H1 (cell line): ENCODE measurements around the gene RAB11FIP5. TPM values are rescaled to one million over a fixed set of nuclear protein-coding genes. Genes with fewer than 3 reads are reported as not detected.

ENCODE experiments used
- CTCF ChIA-PET: fragments of 300-600 bp; sonication (Branson Sonifier 250); formaldehyde crosslinking; loops from one replicate; lab custom pipeline; 2021; ENCODE audit not compliant: partially characterized antibody; lab: Charles Lee
- POLR2A ChIA-PET: fragments of 300-600 bp; sonication (Branson Sonifier 250); formaldehyde crosslinking; loops from one replicate; lab custom pipeline; 2021; ENCODE audit warnings: inconsistent platforms; ENCODE audit not compliant: partially characterized antibody; lab: Charles Lee
- DNase-seq, 2 experiments: peaks; one replicate each; pipeline versions ENCODE4 v3.0.0 to v3.0.0-alpha.2; 2010 to 2022; ENCODE audit warnings: low spot score in 2 of 2, low read depth in 1 of 2, mixed read lengths in 1 of 2
- FAIRE-seq: peaks from 2 replicates; lab custom pipeline; 2011; peaks lifted over from hg19 to GRCh38; lab: Jason Lieb, UNC
- H2AFZ ChIP-seq: 2 replicates; pipeline ENCODE4 v1.8.1; 2012; ENCODE audit warnings: low read length, inconsistent platforms
- H2AK5ac ChIP-seq: 2 replicates; pipeline ENCODE4 v1.6.1; 2013; ENCODE audit warnings: low read depth, low read length
- H2BK120ac ChIP-seq: replicated peaks from 2 replicates; pipeline ENCODE3; 2013; ENCODE audit warnings: low read depth, low read length, inconsistent platforms
- H2BK12ac ChIP-seq: 2 replicates; pipeline ENCODE4 v1.6.1; 2013; ENCODE audit warnings: low read depth, low read length
- H2BK15ac ChIP-seq: 2 replicates; pipeline ENCODE4 v1.6.1; 2013; ENCODE audit warnings: low read length
- H2BK20ac ChIP-seq: 2 replicates; pipeline ENCODE4 v1.6.1; 2013; ENCODE audit warnings: low read length
- H2BK5ac ChIP-seq: 2 replicates; pipeline ENCODE4 v1.6.1; 2013; ENCODE audit warnings: low read depth, low read length
- H3K14ac ChIP-seq: 2 replicates; pipeline ENCODE4 v1.6.1; 2013; ENCODE audit warnings: inconsistent platforms; ENCODE audit not compliant: insufficient read length
- H3K18ac ChIP-seq: 2 replicates; pipeline ENCODE4 v1.6.1; 2013; ENCODE audit warnings: low read length; ENCODE audit errors: extremely low read depth
- H3K23ac ChIP-seq: 2 replicates; pipeline ENCODE4 v1.6.1; 2013; ENCODE audit warnings: inconsistent platforms; ENCODE audit not compliant: insufficient read length
- H3K23me2 ChIP-seq: 2 replicates; pipeline ENCODE4 v1.6.1; 2013; ENCODE audit warnings: low read depth, low read length
- H3K27ac ChIP-seq: 2 replicates; pipeline ENCODE4 v1.6.1; 2011; ENCODE audit warnings: low read depth, low read length, inconsistent platforms
- H3K27me3 ChIP-seq, 4 experiments: replicated peaks in 1 of 4; 1 replicate in 1 of 4; 2 replicates in 3 of 4; pipeline versions ENCODE4 v1.6.1 to v1.8.1; 2011 to 2013; ENCODE audit warnings: low read length in 3 of 4, mild to moderate bottlenecking in 3 of 4, inconsistent platforms in 2 of 4, mixed read lengths in 2 of 4, moderate library complexity in 1 of 4; ENCODE audit not compliant: control insufficient read depth in 3 of 4, insufficient read depth in 3 of 4; ENCODE audit errors: extremely low read depth in 1 of 4
- H3K36me3 ChIP-seq, 4 experiments: 2 replicates each; pipeline versions ENCODE4 v1.6.1 to v1.8.1; 2011 to 2013; ENCODE audit warnings: mild to moderate bottlenecking in 4 of 4, low read length in 3 of 4, moderate library complexity in 2 of 4, control low read depth in 1 of 4, inconsistent platforms in 1 of 4; ENCODE audit not compliant: insufficient read depth in 4 of 4, control insufficient read depth in 2 of 4
- H3K4ac ChIP-seq: replicated peaks from 2 replicates; pipeline ENCODE3; 2013; ENCODE audit warnings: low read length, low read depth, mixed read lengths, inconsistent platforms; ENCODE audit not compliant: insufficient read length
- H3K4me1 ChIP-seq, 4 experiments: replicated peaks in 1 of 4; 1 replicate in 1 of 4; 2 replicates in 3 of 4; pipeline versions ENCODE4 v1.6.1 to v1.8.1; 2011 to 2013; ENCODE audit warnings: low read length in 3 of 4, inconsistent platforms in 2 of 4, mixed read lengths in 1 of 4; ENCODE audit not compliant: insufficient read depth in 4 of 4, control insufficient read depth in 3 of 4
- H3K4me2 ChIP-seq, 2 experiments: 2 replicates each; pipeline versions ENCODE4 v1.6.1 to v1.8.1; 2011 to 2013; ENCODE audit warnings: low read depth in 2 of 2, low read length in 2 of 2, control low read depth in 1 of 2, inconsistent platforms in 1 of 2, mild to moderate bottlenecking in 1 of 2; ENCODE audit not compliant: insufficient read depth in 1 of 2
- H3K4me3 ChIP-seq, 4 experiments: fragments of 200-600, 300-600 bp in 1 of 4; sonication (generic), shearing (Covaris generic), sonication (Bioruptor Twin) in 1 of 4; 2 replicates each; pipeline versions ENCODE4 v1.5.1 to v1.8.1; 2011 to 2016; ENCODE audit warnings: low read length in 4 of 4, low read depth in 3 of 4, control low read depth in 2 of 4, inconsistent platforms in 2 of 4, mild to moderate bottlenecking in 2 of 4, mixed read lengths in 1 of 4, moderate library complexity in 1 of 4; ENCODE audit not compliant: insufficient read depth in 2 of 4; ENCODE audit errors: extremely low read depth in 1 of 4
- H3K56ac ChIP-seq: replicated peaks from 2 replicates; pipeline ENCODE3; 2013; ENCODE audit warnings: low read depth, mild to moderate bottlenecking, mixed read lengths, low read length, inconsistent platforms; ENCODE audit not compliant: insufficient read length
- H3K79me1 ChIP-seq: 2 replicates; pipeline ENCODE4 v1.6.1; 2013; ENCODE audit warnings: low read depth, low read length, control low read depth
- H3K79me2 ChIP-seq, 2 experiments: 2 replicates each; pipeline versions ENCODE4 v1.6.1 to v1.8.1; 2012 to 2013; ENCODE audit warnings: low read length in 2 of 2, mild to moderate bottlenecking in 2 of 2, inconsistent platforms in 1 of 2; ENCODE audit not compliant: insufficient read depth in 2 of 2, control insufficient read depth in 1 of 2
- H3K9ac ChIP-seq, 4 experiments: replicated peaks in 1 of 4; 1 replicate in 1 of 4; 2 replicates in 3 of 4; pipeline versions ENCODE4 v1.6.1 to v1.8.1; 2011 to 2013; ENCODE audit warnings: low read depth in 3 of 4, low read length in 3 of 4, control low read depth in 2 of 4, mild to moderate bottlenecking in 2 of 4, moderate library complexity in 2 of 4, inconsistent platforms in 1 of 4; ENCODE audit errors: extremely low read depth in 1 of 4
- H3K9me3 ChIP-seq, 2 experiments: 2 replicates each; pipeline versions ENCODE4 v1.6.1 to v1.8.1; 2012 to 2013; ENCODE audit warnings: mild to moderate bottlenecking in 2 of 2, moderate library complexity in 2 of 2, control low read depth in 1 of 2, inconsistent platforms in 1 of 2, low read depth in 1 of 2, low read length in 1 of 2, mixed read lengths in 1 of 2; ENCODE audit not compliant: insufficient read depth in 2 of 2
- H4K20me1 ChIP-seq, 2 experiments: replicated peaks in 1 of 2; 2 replicates each; pipeline versions ENCODE3 to v1.8.1; 2011 to 2013; ENCODE audit warnings: inconsistent platforms in 2 of 2, low read length in 2 of 2, mild to moderate bottlenecking in 1 of 2; ENCODE audit not compliant: insufficient read depth in 2 of 2, control insufficient read depth in 1 of 2
- H4K5ac ChIP-seq: 2 replicates; pipeline ENCODE4 v1.6.1; 2013; ENCODE audit warnings: low read length, low read depth, mixed read lengths, inconsistent platforms; ENCODE audit not compliant: insufficient read length
- H4K8ac ChIP-seq: 2 replicates; pipeline ENCODE4 v1.8.0; 2013; ENCODE audit warnings: mild to moderate bottlenecking, moderate library complexity, low read length, inconsistent platforms; ENCODE audit not compliant: insufficient read depth; ENCODE audit errors: extremely low read depth
- H4K91ac ChIP-seq: replicated peaks from 2 replicates; pipeline ENCODE3; 2013; ENCODE audit warnings: low read length, mixed read lengths, inconsistent platforms; ENCODE audit not compliant: insufficient read length
- CTCF ChIP-seq, 3 experiments: IDR thresholded peaks; 1 replicate in 2 of 3; 2 replicates in 1 of 3; pipeline versions ENCODE4 v1.5.1 to v1.6.1; 2011; ENCODE audit warnings: low read length in 3 of 3, mild to moderate bottlenecking in 3 of 3, inconsistent platforms in 2 of 3, low read depth in 1 of 3, moderate library complexity in 1 of 3; ENCODE audit not compliant: insufficient read depth in 1 of 3; ENCODE audit errors: control extremely low read depth in 1 of 3
- EP300 ChIP-seq, 2 experiments: IDR thresholded peaks; 1 replicate in 1 of 2; 2 replicates in 1 of 2; pipeline ENCODE4 v1.6.1; 2011 to 2012; ENCODE audit warnings: low read depth in 2 of 2, low read length in 2 of 2, mild to moderate bottlenecking in 2 of 2, borderline replicate concordance in 1 of 2, inconsistent platforms in 1 of 2, moderate library complexity in 1 of 2
- FOSL1 ChIP-seq: IDR thresholded peaks from 2 replicates; pipeline ENCODE4 v1.6.1; 2011; ENCODE audit warnings: mild to moderate bottlenecking, low read depth, low read length, moderate library complexity; ENCODE audit not compliant: insufficient read depth
- POLR2A ChIP-seq, 2 experiments: IDR thresholded peaks; 1 replicate in 1 of 2; 2 replicates in 1 of 2; pipeline ENCODE4 v1.6.1; 2011; ENCODE audit warnings: low read depth in 2 of 2, low read length in 2 of 2, mild to moderate bottlenecking in 2 of 2; ENCODE audit errors: control extremely low read depth in 1 of 2
- RAD21 ChIP-seq, 2 experiments: IDR thresholded peaks in 1 of 2; conservative IDR thresholded peaks in 1 of 2; 2 replicates each; pipeline ENCODE4 v1.6.1; 2011; ENCODE audit warnings: low read depth in 2 of 2, low read length in 2 of 2, improper control_type of control experiment in 1 of 2, inconsistent platforms in 1 of 2, mild to moderate bottlenecking in 1 of 2, moderate library complexity in 1 of 2
- SIX5 ChIP-seq: IDR thresholded peaks from 2 replicates; pipeline ENCODE4 v1.6.1; 2011; ENCODE audit warnings: mild to moderate bottlenecking, low read depth, low read length
- TAF7 ChIP-seq: optimal IDR thresholded peaks from 2 replicates; pipeline ENCODE3; 2011; ENCODE audit warnings: low read depth, mild to moderate bottlenecking, inconsistent platforms, low read length, moderate library complexity, borderline replicate concordance
- TCF12 ChIP-seq: IDR thresholded peaks from 2 replicates; pipeline ENCODE4 v1.6.1; 2011; ENCODE audit warnings: low read depth, mild to moderate bottlenecking, low read length
- WGBS, 2 experiments: shearing (Covaris generic) in 1 of 2; methylation state at CpG; one replicate each; pipeline versions ENCODE4 v1.1.6 to v1.1.7; 2013 to 2015; ENCODE audit warnings: low lambda C conversion rate in 2 of 2, mixed read lengths in 2 of 2, inconsistent platforms in 1 of 2, low coverage in 1 of 2, missing lambda C conversion rate in 1 of 2; ENCODE audit not compliant: insufficient replicate concordance in 2 of 2, insufficient coverage in 1 of 2, insufficient read length in 1 of 2; ENCODE audit errors: extremely low coverage in 1 of 2, missing lambda C conversion rate in 1 of 2; 5-methylcytosine and 5-hydroxymethylcytosine counted together
- polyA plus RNA-seq, 7 experiments: library from polyadenylated mRNA; depleted of rRNA in 3 of 7; stranded (reverse) in 5 of 7; unstranded in 2 of 7; fragments of >200 nt in 5 of 7; fragments of 200-250 nt in 2 of 7; gene quantifications; 1 replicate in 5 of 7; 2 replicates in 1 of 7; 4 replicates in 1 of 7; pipeline versions ENCODE4 v1.2.1 to v1.2.3, GENCODE V29; 2011 to 2013; ENCODE audit warnings: missing spikeins in 2 of 7, mixed read lengths in 2 of 7
- total RNA-seq: library from RNA; stranded (reverse); fragmentation: NEBNext Ultra II Directional; extraction: Animal tissue kit (Norgen Biotek cat#: 25700); gene quantifications from 2 replicates; pipeline ENCODE4 v1.2.1, GENCODE V29; 2021

Gene RAB11FIP5
- total and polyA plus RNA-seq, 2 of the 8 experiments (the other 6 are each of a cell fraction or from before 2014, with no cell fraction given): 6.3 to 17.0 TPM

GRCh38 chr2:73156539-73157124 lies 43.9 kb upstream of the RAB11FIP5 start:
- Histone ChIP-seq H4K5ac (no peak overlapping the region), H3K79me2 (no peaks in the 10 kb centered on the region), H3K56ac (no peak overlapping the region), H3K79me1 (no peaks in the 10 kb centered on the region), H2BK15ac (no peak overlapping the region; the same call in 1 of the 2 replicates), H4K20me1 (peaks cover 0 to 2% of the 10 kb centered on the region in 2 experiments), H2BK5ac (0 out of 2 replicates have a peak overlapping the region, but pooled peaks have one; percentile 8), H3K36me3 (no peaks in the 10 kb centered on the region), H2BK120ac (no peak overlapping the region), H3K4me1 (peaks cover 0 to 3% (median 0%) of the 10 kb centered on the region in 4 experiments; a peak in 2 of 7 replicates), H3K23ac (no peak overlapping the region), H3K9ac (no peak overlapping the region), H2BK20ac (no peak overlapping the region; the same call in 1 of the 2 replicates), H3K23me2 (peaks cover 2% of the 10 kb centered on the region; the same call in 1 of the 2 replicates), H2AFZ (peak overlapping the region; percentile 92), H2AK5ac (no peak overlapping the region), H3K27ac (no peak overlapping the region), H3K4ac (no peak overlapping the region), H3K9me3 (no peaks in the 10 kb centered on the region), H4K8ac (no peak overlapping the region), H3K14ac (no peak overlapping the region), H3K27me3 (peaks cover 0 to 7% (median 2%) of the 10 kb centered on the region in 4 experiments; a peak in 4 of 7 replicates), H4K91ac (no peak overlapping the region), H3K4me2 (peak overlapping the region; percentile 24 to 67), H2BK12ac (no peak overlapping the region), H3K18ac (peak overlapping the region; percentile 40; the same call in 1 of the 2 replicates), H3K4me3 (peak overlapping the region; percentile 20 to 54 (median 38); a peak in 6 of 8 replicates)
- POLR2A ChIA-PET: interaction anchor here (0.9 to 2.4 kb wide), 5 partner anchors 10 to 85 kb away, joined by 4 to 12 read pairs (median 7); partner anchors contain the start of genes CCT7, RAB11FIP5 and SFXN5
- DNase-seq (peak; percentile 77 to 89), FAIRE-seq (no peak)
- CTCF ChIA-PET: interaction anchor here (0.7 to 13.2 kb wide), 58 partner anchors 8 to 269 kb away, joined by 3 to 321 read pairs (median 5); partner anchors contain the start of genes RAB11FIP5 and SPR
- 14% methylated on average over 21 of the region's 24 CpGs; no CpG with 5 or more reads in 1 of the 2 experiments for WGBS, 2 experiments
- TF ChIP-seq TAF7 (no peak), FOSL1 (no peak), TCF12 (0 out of 2 replicates have a peak, but pooled peaks have one; percentile 1), EP300 (IDR thresholded peaks at IDR 0.05; ENCODE audit: borderline replicate concordance in 1 of 2, low read depth in 2 of 2, low read length in 2 of 2) (peak in 1 of 2 experiments; percentile 31; a peak in 1 of 3 replicates), CTCF (IDR thresholded peaks at IDR 0.05; ENCODE audit: control extremely low read depth in 1 of 3, insufficient read depth in 1 of 3, low read depth in 1 of 3, low read length in 3 of 3) (peak; percentile 95 to 99 (median 95)), SIX5 (no peak), POLR2A (IDR thresholded peaks at IDR 0.05; ENCODE audit: control extremely low read depth in 1 of 2, low read depth in 2 of 2, low read length in 2 of 2) (no peak), RAD21 (IDR thresholded peaks at IDR 0.05 in 1 of 2, conservative IDR thresholded peaks at IDR 0.05 in 1 of 2; ENCODE audit: low read depth in 2 of 2, low read length in 2 of 2) (peak; percentile 95 to 98)
